ENCODE data around the gene TPRG1L. TPM values are rescaled to one million over a fixed set of nuclear protein-coding genes. Genes with fewer than 3 reads are reported as not detected.
A peak's percentile ranks its signal among the peaks of the same experiment; 100 is the strongest.

The TPRG1L gene
- total and polyA plus RNA-seq, 10 of the 15 experiments (the other 5 are each of a cell fraction or from before 2014, with no cell fraction given) = 1.5 to 16.5 (median 8.0) TPM

DNA sequence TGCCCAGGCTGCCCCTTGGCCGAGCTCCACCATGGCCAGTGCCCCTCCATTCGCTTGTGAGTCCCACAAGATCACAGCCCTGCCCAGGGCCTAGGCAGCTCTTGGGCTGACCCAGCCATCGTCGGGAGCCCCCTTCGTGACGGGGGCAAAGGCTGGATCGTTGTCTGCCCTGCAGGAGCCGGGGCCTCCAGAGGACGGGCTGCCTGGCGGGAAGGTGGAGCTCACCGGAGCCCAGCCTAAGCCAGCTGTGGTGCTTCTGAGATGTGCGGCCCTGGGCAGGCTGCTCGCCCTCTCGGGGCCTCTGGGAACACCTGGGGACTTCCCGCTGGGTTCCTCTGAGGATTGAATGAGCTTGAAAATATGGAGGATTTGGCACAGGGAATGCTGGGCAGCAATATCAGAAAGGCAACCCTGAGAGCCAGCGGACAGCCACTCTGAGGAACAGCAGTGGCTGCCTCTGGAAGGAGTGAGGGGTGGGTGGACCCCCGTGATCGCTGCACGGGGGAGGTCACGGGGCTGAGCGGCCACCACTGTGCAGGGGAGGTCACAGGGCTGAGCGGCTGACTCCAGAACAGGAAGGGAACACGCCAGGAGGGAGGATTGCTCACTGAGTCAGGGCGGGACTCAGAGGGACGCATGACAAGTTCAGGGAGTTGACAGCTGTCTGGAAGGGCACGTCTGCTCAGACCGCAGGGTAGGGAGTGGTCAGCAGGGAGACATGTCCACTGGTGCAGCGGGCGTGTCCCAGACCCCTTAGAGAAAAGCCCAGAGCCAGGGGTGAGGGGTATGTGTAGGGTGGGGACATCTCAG, 46.8 kb downstream of the TPRG1L start:
- Histone ChIP-seq H3K27ac (ENCODE audit: control insufficient read depth, insufficient read depth) (peak overlapping the region; percentile 93), H3K9ac (ENCODE audit: control insufficient read depth, insufficient read depth, low read length) (no peak overlapping the region; the same call in 1 of the 2 replicates), H3K4me1 (ENCODE audit: control insufficient read depth, insufficient read depth, low read length) (peaks cover 80% of the 10 kb centered on the region), H3K9me3 (replicated peaks; ENCODE audit: control insufficient read depth, insufficient read depth, low read length) (no peaks in the 10 kb centered on the region), H4K20me1 (ENCODE audit: control insufficient read depth, insufficient read depth) (no peaks in the 10 kb centered on the region), H2AFZ (ENCODE audit: control insufficient read depth, low read depth, low read length) (no peak overlapping the region), H3K27me3 (replicated peaks in 1 of 2; ENCODE audit: control insufficient read depth in 2 of 2, insufficient read depth in 2 of 2, low read length in 1 of 2) (no peaks in the 10 kb centered on the region), H3K36me3 (ENCODE audit: control insufficient read depth in 2 of 2, insufficient read depth in 2 of 2, low read length in 1 of 2) (peaks cover 0 to 12% of the 10 kb centered on the region in 2 experiments; a peak in 2 of 4 replicates), H3K4me3 (no peak overlapping the region), H3K4me2 (ENCODE audit: control insufficient read depth, insufficient read depth) (peak overlapping the region; percentile 85), H3K79me2 (ENCODE audit: control insufficient read depth, insufficient read depth, low read length) (peaks cover 81% of the 10 kb centered on the region)
- DNase-seq (ENCODE audit: low read depth, low spot score) (no peak), ATAC-seq (no peak), FAIRE-seq (no peak)
- CTCF ChIA-PET = interaction anchor here (0.7 to 1.3 kb wide), 5 partner anchors 16 to 52 kb away, joined by 3 to 5 read pairs (median 4); no protein-coding TSS in a partner anchor
- no TSS peak for BruUV-seq (replicated peaks)
- SMC1A ChIA-PET (ENCODE audit: uncharacterized antibody, unreplicated experiment) = interaction anchor here (1.7 to 3.8 kb wide), 2 partner anchors 17 to 21 kb away, joined by 5 to 65 read pairs; partner anchors contain the start of genes TP73 and WRAP73
- WGBS (ENCODE audit: insufficient coverage, insufficient replicate concordance, low lambda C conversion rate, missing lambda C conversion rate) = 53% methylated on average over 29 of the region's 29 CpGs
- intact Hi-C loops (cut with micrococcal nuclease; ENCODE audit: unreplicated experiment) = no loop called here
- RAD21 ChIA-PET (ENCODE audit: unreplicated experiment) = interaction anchor here (0.8 to 5.4 kb wide), 4 partner anchors 15 to 53 kb away, joined by 3 to 42 read pairs (median 11); partner anchors contain the start of gene TP73
- TF ChIP-seq IKZF1 (conservative IDR thresholded peaks at IDR 0.05) (peak; percentile 35; the same call in 1 of the 2 replicates), YBX1 (IDR thresholded peaks at IDR 0.05) (no peak), SRF (IDR thresholded peaks at IDR 0.05; ENCODE audit: low read depth in 2 of 2, low read length in 2 of 2) (no peak)
- POLR2A ChIA-PET = interaction anchor here (4.0 kb wide), 1 partner anchor 17 kb away, joined by 65 read pairs; the partner anchor contains the start of gene TP73
- in situ Hi-C loops (cut with MboI) = no loop called here

Data from GM12878 (cell line).